A673 (cell line): Measurements from ENCODE around the gene REV3L. TPM values are rescaled to one million over a fixed set of nuclear protein-coding genes. Genes with fewer than 3 reads are reported as not detected.
"Not testable (repeated sequence)": the region's sequence is repeated elsewhere in the genome, so short reads cannot be mapped to it uniquely, and the experiment has no call there.

Experiments used
- BruUV-seq: library from RNA; stranded (reverse); fragments of 400-500 nt; replicated peaks from 2 replicates; lab custom pipeline; 2021; lab: Mats Ljungman, UMichigan
- CTCF ChIA-PET: fragments of 300-600 bp; sonication (Branson Sonifier 250); formaldehyde crosslinking; loops from one replicate; lab custom pipeline; 2022; ENCODE audit warnings: antibody characterized with exemption; lab: Charles Lee
- POLR2A ChIA-PET: fragments of 300-600 bp; sonication (Branson Sonifier 250); formaldehyde crosslinking; loops from one replicate; lab custom pipeline; 2022; ENCODE audit warnings: antibody characterized with exemption; ENCODE audit not compliant: low non-redundant PET; lab: Charles Lee
- DNase-seq: peaks from one replicate; pipeline ENCODE4 v3.0.0-alpha.2; 2015; ENCODE audit warnings: low spot score
- H3K27ac ChIP-seq: fragments of 200-600 bp; sonication (generic); 2 replicates; pipeline ENCODE4 v1.5.1; 2016; ENCODE audit warnings: mixed run types, low read depth, mild to moderate bottlenecking, mixed read lengths, antibody characterized with exemption, low read length; ENCODE audit not compliant: poor library complexity, severe bottlenecking
- H3K27me3 ChIP-seq: fragments of 200-600 bp; sonication (generic); replicated peaks from 2 replicates; pipeline ENCODE4 v1.6.1; 2017; ENCODE audit warnings: mixed run types, low read depth, mild to moderate bottlenecking, mixed read lengths, antibody characterized with exemption, low read length; ENCODE audit not compliant: insufficient read depth, poor library complexity
- H3K36me3 ChIP-seq: fragments of 200-600 bp; sonication (generic); 2 replicates; pipeline ENCODE4 v1.6.1; 2016; ENCODE audit warnings: mixed run types, mild to moderate bottlenecking, mixed read lengths, antibody characterized with exemption, low read length; ENCODE audit not compliant: insufficient read depth, poor library complexity, severe bottlenecking
- H3K4me1 ChIP-seq: fragments of 200-600 bp; sonication (generic); 2 replicates; pipeline ENCODE4 v1.6.1; 2017; ENCODE audit warnings: mixed run types, mild to moderate bottlenecking, mixed read lengths, antibody characterized with exemption, low read length; ENCODE audit not compliant: insufficient read depth, poor library complexity, severe bottlenecking
- H3K4me3 ChIP-seq: fragments of 200-600 bp; sonication (generic); 2 replicates; pipeline ENCODE4 v1.5.1; 2016; ENCODE audit warnings: low read depth, mixed run types, mild to moderate bottlenecking, mixed read lengths, low read length; ENCODE audit not compliant: poor library complexity, severe bottlenecking
- H3K9me3 ChIP-seq: fragments of 200-600 bp; sonication (generic); 2 replicates; pipeline ENCODE4 v1.6.1; 2016; ENCODE audit warnings: mixed run types, low read depth, mild to moderate bottlenecking, mixed read lengths, antibody characterized with exemption, low read length; ENCODE audit not compliant: poor library complexity, severe bottlenecking
- CTCF ChIP-seq: fragments of 300-800, 200-600 bp; sonication (generic); conservative IDR thresholded peaks from 2 replicates; pipeline ENCODE4 v1.5.1; 2017; ENCODE audit warnings: low read depth, mild to moderate bottlenecking, antibody characterized with exemption, low read length, moderate library complexity, mixed read lengths
- EZH2 ChIP-seq: fragments of 200-600 bp; sonication (generic); IDR thresholded peaks from 2 replicates; pipeline ENCODE4 v1.6.1; 2017; ENCODE audit warnings: borderline replicate concordance, low read depth, mild to moderate bottlenecking, mixed read lengths, antibody characterized with exemption, low read length; ENCODE audit not compliant: poor library complexity, severe bottlenecking
- intact Hi-C: fragments of 100-400 bp; cut with micrococcal nuclease; formaldehyde crosslinking; loops from one replicate; pipeline ENCODE4 v1.10.0; 2022; ENCODE audit not compliant: unreplicated experiment
- total RNA-seq: library from RNA; stranded (reverse); gene quantifications from 2 replicates; pipeline ENCODE4 v1.2.3, GENCODE V29; 2021

The REV3L gene
- total RNA-seq, 1 experiment from 2014 or later = 24.0 TPM

- peak; percentile 47 for DNase-seq
- H3K9me3 ChIP-seq = no peaks in the 10 kb centered on the region
- H3K4me1 ChIP-seq = peaks cover 45% of the 10 kb centered on the region
- BruUV-seq = no TSS peak
- no peak for TF ChIP-seq EZH2
- no peak for TF ChIP-seq CTCF
- intact Hi-C loops = loop anchor here (5.0 kb wide), 1 partner anchor 115 kb away; no protein-coding TSS in a partner anchor
- H3K27me3 ChIP-seq = no peaks in the 10 kb centered on the region
- CTCF ChIA-PET = no interaction called here
- POLR2A ChIA-PET = no interaction called here
- no peak overlapping the region for H3K4me3 ChIP-seq
- peak overlapping the region; percentile 9 for H3K27ac ChIP-seq
- no peaks in the 10 kb centered on the region for H3K36me3 ChIP-seq
These were observed 5.5 kb downstream of the REV3L start for GRCh38 chr6:111477481-111477938.

GRCh38 chr6:111476061-111476460 lies 7.0 kb downstream of the REV3L start:
- CTCF ChIA-PET = not testable (repeated sequence)

GRCh38 chr6:111474771-111475170 lies 8.2 kb downstream of the REV3L start:
- H3K36me3 ChIP-seq = no peaks in the 10 kb centered on the region
- H3K27ac ChIP-seq = no peak overlapping the region
- no peak overlapping the region for H3K4me3 ChIP-seq
- TF ChIP-seq CTCF (no peak), EZH2 (no peak)
- no peak for DNase-seq
- BruUV-seq = no TSS peak
- no peaks in the 10 kb centered on the region for H3K27me3 ChIP-seq
- peaks cover 37% of the 10 kb centered on the region for H3K4me1 ChIP-seq
- H3K9me3 ChIP-seq = no peaks in the 10 kb centered on the region
- ChIA-PET CTCF (no interaction called here), POLR2A (no interaction called here)
- intact Hi-C loops = loop anchor here (5.0 kb wide), 1 partner anchor 112 kb away; no protein-coding TSS in a partner anchor

More at GRCh38 chr6:111476061-111476460, 7.0 kb downstream of the REV3L start:
- POLR2A ChIA-PET, DNase-seq, H3K36me3 ChIP-seq, H3K9me3 ChIP-seq, BruUV-seq, H3K27me3 ChIP-seq, H3K4me3 ChIP-seq, H3K27ac ChIP-seq: not testable (repeated sequence)
- intact Hi-C loops = loop anchor here (5.0 kb wide), 1 partner anchor 114 kb away; no protein-coding TSS in a partner anchor
- H3K4me1 ChIP-seq = peaks cover 50% of the 10 kb centered on the region

GRCh38 chr6:111474106-111474505 lies 8.9 kb downstream of the REV3L start:
- Histone ChIP-seq H3K27ac (no peak overlapping the region), H3K4me3 (no peak overlapping the region), H3K4me1 (peaks cover 31% of the 10 kb centered on the region), H3K9me3 (no peaks in the 10 kb centered on the region), H3K36me3 (no peaks in the 10 kb centered on the region), H3K27me3 (no peaks in the 10 kb centered on the region)
- intact Hi-C loops = no loop called here
- no peak for TF ChIP-seq EZH2
- TF ChIP-seq CTCF = no peak
- no peak for DNase-seq
- CTCF ChIA-PET = no interaction called here
- POLR2A ChIA-PET = no interaction called here
- BruUV-seq = no TSS peak
